Hematopoietic multipotent progenitor cell (in vitro differentiated cells): ENCODE results near the gene COL27A1. TPM values are rescaled to one million over a fixed set of nuclear protein-coding genes. Genes with fewer than 3 reads are reported as not detected.
A peak's percentile ranks its signal among the peaks of the same experiment; 100 is the strongest.

Source experiments
- DNase-seq, 3 donors: peaks; one replicate each; pipeline ENCODE4 v3.0.0-alpha.2; 2011 to 2015; ENCODE audit warnings: low read depth in 2 of 3, low spot score in 2 of 3
- total RNA-seq: library from RNA; depleted of rRNA; stranded (reverse); fragments of >200 nt; gene quantifications from one replicate; pipeline ENCODE4 v1.2.3, GENCODE V29; 2012

The COL27A1 gene
- total RNA-seq, 1 donor: 0.27 TPM

DNA sequence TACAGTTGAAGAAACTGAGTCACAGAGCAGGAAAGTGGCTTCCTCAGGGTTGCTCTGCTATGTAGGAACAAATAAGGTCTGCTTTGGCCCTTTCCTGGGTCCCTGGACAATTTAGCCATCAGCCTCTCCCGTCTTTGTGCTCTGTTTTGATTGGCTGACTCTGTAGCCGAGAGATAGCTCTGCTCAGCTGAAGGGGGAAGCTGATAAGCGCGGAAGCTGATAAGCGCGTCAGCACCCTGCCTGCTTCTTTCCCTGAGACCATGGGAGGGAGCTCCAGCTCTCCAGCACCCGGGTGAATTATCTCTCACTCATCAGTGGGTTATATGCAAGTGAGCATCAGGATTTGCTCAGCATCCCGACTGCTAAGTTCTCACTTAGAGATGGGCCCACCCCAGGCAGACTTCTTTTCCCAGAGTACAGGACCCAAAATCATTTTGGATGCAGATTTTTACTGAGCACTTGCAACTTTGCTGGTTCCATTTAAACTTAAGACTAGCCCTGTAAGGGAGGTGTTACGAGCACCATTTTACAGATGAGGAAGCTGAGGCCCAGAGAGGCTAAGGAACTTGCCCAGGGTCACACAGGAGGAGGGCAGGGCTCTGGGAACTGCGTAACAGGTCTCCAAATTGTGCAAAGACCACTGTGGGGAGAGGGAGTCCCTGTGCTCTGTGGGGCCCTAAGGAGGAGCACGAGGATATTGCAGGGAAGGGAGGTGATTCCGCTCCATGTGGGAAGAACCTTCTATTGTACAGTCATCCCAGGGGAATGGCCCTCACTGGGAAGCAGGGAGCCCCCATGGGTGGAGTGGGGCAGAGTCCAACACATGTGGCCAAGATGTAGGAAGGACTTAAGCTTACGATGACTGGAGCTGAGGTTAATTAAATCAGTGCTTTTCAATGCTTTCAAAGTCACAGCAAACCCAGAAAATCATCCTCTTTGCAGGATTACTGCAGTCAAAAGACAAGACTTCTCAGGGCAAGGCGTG, 83.8 kb downstream of the COL27A1 start:
- DNase-seq: peak in 2 of 3 donors; percentile 52 to 56

DNA sequence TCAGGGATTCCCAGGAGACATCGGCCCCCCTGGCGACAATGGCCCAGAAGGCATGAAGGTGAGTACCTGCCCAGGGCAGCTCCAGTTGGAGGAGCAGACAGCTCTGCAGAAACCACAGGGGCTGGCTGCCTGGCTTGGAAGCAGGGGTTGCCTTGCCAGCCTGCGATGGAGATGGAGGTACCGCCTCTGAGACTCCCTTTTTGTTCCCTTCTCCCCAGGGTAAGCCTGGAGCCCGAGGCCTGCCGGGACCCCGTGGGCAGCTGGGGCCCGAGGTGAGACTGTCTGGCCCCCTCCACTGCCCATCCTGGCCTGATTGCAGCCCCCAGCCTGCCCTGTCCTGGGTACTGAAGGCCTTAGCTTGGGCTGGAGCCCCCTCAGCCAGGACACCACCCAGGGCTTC, 84.9 kb downstream of the COL27A1 start:
- no peak for DNase-seq

DNA sequence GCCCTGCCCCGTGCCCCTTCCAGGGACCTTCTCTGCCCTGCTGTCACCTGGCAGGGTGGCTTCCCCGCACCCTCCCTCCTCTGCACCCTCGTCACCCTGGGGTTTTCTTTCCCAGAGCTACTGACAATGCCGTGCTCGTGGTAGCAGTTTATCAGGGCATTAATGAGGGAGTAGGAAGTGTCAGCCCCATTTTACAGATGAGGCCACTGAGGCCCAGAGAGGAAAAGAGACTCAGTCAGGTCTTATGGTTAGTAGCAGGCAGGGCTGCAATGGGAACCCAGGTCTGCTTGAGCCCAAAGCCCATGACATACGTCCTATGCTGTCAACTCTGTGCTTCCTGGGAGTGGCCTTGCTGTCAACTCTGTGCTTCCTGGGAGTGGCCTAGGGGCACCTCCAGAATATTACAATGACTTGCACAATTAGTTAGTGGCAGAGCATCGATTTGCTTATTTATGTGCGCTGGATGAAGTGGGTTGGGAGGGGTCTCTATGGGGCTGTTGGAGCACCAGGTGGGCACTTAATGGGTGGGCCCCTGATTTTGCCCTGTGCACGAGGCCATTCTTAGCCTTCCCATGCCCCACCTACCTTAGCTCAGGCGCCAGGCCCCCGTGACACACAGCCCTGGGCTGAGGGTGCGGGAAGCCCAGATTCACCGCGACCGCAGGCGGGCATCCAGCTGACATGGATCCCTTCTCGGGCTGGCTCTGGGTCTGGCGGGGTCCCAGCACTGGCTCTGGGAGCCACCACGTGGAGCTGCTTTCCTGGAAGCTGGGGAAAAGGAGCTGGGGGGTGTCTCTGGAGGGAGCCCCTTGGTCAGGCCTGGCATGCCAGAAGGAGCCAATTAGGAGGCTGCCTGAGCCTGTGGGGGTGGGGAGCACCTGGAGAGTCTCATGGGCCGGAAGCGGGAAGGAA, 85.6 kb downstream of the COL27A1 start:
- DNase-seq: peak in 2 of 3 donors; percentile 3 to 21

DNA sequence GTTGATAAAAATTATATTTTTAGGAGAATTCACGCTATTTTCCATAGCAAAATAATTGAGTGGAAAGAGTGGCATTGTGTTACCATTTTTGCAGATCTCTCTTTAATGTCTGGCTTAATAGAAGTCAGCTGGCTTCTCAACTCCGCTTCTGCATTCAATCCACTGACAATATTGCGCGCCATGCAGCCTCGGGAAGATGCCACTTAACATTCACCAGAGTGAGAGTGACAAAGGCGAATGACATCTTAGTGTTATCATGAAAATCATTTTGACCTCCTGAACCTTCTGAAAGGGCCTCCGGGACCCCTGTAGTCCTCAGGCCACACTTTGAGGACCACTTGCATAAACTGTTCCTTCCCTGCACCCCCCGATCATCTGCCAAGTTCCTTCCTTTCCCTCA, 87.5 kb downstream of the COL27A1 start:
- DNase-seq: no peak

DNA sequence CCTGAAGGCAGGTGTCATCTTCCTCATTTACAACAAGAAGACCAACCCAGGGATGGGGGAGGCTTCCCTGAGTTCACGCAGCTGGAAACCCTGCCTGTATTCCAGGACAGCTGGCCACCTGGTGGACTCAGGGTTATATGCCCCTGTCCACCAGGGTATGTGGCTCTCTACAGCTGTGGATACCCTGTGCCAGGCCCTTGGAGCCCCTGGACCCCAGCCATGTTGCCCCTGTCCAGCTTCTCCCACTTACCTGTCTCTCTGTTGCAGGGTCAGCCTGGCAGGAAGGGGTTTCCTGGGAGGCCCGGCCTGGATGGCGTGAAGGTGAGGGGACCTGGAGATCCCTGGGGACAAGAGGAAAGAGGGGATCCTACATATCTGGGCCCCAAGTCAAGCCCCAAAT, 87.9 kb downstream of the COL27A1 start:
- no peak for DNase-seq

DNA sequence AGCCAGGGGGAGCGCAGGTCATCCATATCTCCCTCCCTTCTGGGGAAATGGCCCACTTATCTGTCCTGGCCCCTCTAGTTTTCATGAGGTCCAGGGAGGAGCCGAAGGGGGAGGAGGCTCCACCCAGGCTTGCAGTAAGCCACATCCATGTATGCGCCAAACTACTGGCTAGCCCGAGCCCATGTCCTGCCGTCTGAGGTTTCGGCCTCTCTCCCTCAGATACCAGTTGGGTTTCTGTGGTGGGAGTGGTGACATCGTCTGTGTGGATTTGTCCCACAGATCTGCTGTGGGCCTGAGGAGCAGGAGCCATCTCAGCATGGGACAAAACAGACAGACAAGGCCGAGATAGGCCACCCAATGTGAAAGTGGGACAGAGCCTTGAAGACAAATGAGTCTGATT, 89.2 kb downstream of the COL27A1 start:
- no peak for DNase-seq

DNA sequence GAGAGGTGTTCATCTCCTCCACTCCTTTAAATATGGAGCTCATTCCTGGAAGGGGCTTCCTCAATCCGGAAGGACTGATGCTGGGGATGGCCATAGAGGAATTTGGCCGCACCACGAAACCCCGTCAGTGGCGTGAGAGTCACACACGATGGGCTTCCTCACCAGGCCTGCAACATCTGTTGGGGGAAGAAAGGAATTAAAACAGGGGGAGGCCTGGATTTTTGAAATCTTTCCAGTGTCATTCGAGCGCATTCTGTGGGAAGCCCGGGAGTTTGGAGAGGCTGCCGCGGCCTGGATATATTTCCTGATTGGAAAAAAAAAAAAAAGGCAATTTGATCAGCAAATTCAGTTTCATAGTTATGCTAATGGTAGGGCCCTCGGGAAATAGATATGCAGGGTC, 91.2 kb downstream of the COL27A1 start:
- DNase-seq: no peak

DNA sequence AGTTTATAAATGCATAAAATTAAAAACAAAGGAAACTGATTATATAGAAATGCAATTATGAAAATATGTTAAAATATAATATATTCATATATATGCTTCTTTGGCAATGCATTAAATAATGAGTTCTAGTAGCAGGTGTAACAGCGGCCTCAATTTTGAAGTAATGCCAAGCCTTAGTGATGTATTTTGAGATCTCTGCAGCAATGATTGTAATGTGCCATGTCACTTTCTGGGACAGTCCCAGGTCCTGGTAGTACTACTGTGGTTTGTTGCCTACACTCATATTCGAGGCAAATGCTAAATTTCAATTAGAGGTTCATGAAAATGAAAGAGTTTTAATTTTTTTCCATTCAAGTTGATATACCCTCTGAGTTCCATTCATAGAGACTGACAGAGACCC, 91.7 kb downstream of the COL27A1 start:
- DNase-seq: no peak

DNA sequence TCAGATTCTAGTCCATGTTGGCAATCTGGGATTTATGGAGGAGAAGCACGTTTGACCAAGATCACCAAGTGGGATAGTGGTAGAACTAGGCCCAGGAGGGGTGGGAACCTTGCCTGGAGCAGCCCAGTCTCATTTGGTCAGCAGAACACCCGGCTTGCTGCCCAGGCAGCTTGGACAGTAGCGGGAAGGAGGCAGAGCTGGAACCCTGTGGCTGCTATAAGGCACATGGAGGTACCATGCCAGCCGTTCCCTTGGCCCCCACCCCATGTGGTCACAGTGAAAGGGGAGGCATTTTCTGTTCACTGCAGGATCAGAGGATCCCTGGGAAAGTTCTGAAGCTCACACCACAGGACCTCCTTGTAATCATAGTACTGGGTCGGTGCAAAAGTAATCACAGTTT, 92.2 kb downstream of the COL27A1 start:
- DNase-seq: no peak

DNA sequence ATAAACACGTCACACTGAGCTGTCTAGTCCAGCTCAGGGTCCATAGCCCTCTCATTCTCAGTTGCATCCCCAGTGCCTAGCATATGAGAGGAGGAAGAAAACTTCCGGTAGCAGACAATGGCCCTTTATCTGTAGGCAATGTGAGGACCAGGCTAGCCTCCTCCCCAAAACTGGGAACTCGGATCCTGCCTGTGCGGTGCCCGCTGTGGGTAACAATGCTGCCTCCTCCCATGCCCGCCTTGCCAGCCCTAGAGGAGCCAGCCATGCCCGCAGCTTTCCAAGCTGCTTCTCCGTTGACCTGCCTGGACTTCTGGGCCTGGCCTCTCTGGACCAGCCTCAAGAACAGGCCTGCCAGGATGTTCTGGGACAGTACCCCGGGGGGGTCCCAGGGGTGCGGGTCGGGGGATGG, 93.0 kb downstream of the COL27A1 start:
- no peak for DNase-seq

DNA sequence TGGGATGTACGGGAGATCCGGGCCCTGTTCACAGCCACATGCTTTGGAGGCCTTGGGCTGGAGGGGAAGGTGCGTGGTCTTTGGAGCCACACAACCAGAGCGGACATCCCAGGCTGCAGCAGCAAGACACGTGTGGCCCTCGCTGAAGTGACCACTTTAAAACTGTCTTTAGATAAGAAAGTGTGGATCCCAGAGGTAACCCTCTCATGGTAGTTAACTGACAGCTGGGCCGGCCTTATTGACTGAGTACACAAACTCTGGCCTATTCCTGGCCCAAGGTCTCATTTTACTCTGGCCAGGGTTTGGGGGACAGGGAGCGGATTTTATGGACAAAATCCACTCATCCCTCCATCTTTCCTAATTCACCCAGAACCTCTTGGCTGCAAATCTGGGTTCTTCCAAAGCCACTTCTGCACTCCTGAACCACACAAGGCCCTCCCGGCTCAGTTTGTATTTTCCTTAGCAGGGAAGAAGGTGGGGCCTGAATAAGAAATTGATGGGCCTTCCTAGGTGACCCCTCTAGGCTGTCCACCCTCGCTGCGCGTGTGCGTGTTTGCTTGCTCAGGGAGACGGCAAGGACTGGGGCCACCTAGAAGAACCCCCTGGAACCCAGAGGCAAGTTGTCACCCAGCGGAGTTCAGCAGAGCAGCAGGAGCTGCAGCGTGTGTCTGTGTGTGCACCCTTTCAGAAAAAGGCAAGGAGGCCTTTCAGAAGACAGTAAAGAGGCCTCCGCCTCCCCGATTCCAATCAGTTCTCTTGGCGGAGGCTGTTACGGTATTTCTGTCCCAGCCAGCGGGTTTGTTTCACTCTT, 94.3 kb downstream of the COL27A1 start:
- DNase-seq: no peak

DNA sequence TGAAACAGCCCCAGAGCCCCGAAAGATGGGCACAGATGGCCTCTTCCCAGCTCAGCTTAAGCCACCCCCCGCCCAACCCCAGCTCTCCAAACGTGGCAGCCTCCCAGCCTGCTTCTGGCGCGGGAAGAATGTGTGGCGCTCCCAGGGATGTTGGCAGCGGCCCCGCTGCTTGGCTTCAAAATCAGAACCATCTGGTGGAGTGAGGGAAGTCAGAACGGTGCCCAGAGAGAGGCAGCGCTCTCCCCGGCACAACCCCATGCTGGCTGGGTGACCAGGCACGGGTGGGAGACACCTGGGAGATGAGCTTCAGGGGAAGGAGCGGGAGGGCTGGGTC, 94.9 kb downstream of the COL27A1 start:
- no peak for DNase-seq

DNA sequence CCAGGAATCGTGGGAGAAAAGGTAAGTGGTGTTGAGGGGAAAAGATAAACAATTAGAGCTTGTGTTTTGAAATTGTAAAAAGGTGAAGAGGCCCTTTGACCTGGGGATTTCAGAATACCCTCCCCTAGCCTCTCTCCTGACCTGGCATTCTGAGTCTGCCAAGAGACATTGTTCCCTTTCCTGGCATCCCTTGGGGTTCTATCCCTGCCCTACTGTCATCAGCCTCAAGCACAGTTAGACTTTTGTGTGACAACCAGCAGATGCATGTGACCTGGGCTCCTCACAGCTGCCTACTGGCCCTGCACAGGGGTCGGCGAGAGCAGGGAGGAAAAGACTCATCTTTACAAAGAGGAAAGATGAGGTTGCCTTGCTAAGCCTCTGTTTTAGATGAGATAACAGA, 95.3 kb downstream of the COL27A1 start:
- DNase-seq: no peak

DNA sequence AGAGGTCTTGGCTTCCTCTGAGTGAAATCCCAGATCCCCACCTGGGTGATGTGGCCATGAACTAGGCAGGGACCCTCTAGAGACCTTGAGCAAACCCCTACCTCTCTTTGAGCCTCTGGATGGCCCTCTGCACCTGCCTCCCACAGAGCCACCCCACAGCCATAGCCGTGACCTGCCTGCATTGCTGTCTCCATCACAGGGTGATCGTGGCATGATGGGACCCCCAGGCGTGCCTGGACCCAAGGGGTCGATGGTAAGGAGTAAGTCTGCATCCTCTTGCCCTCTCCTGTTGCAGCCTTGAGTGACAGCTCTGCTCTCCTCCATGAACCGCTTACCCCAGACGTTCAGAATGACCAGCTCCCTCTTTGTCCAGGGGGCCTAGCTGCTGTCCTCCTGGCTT, 97.1 kb downstream of the COL27A1 start:
- DNase-seq: no peak

DNA sequence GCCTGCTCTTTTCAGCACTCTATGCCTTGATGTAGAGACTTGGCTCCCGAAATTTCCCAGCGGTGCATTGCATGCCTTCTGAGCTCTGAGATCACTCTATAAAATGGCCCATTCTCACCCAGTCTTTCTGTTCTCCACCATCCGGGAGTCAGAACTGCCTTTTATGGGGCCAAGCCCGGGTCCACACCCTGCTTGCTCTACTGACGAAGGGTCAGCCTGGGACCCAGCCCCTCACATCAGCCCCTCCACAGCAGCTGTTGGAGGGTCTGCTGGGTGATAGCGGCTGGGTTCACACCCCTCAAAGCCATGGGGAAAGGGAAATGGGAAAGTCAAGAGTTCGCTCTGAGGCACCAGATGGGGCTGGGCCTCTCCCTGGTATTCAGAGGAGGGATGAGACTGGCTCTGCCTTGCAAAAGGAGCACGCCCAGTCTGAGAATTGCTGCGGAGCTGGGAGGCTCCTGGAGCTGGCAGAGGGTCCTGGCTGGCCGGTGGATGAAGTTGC, 101.5 kb downstream of the COL27A1 start:
- DNase-seq: no peak

DNA sequence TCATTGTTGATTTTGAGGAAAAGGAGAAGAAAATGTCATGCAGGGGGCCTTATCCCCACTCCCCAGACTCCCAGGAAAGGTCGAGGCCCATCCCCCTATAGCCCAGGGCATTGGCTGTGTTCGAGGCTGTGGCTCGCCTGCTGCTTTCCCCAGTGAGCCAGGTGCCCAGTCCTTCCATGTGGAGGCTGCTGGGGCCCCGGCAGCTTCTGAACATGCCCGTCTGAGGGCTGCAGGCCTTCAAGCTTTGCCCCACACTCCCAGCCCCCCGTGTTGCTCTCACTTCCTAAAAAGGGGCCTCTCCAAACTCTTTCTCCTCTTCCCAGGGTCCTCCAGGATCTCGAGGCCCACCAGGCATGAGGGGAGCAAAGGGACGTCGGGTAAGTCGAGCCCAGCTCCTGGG, 102.9 kb downstream of the COL27A1 start:
- DNase-seq: no peak

DNA sequence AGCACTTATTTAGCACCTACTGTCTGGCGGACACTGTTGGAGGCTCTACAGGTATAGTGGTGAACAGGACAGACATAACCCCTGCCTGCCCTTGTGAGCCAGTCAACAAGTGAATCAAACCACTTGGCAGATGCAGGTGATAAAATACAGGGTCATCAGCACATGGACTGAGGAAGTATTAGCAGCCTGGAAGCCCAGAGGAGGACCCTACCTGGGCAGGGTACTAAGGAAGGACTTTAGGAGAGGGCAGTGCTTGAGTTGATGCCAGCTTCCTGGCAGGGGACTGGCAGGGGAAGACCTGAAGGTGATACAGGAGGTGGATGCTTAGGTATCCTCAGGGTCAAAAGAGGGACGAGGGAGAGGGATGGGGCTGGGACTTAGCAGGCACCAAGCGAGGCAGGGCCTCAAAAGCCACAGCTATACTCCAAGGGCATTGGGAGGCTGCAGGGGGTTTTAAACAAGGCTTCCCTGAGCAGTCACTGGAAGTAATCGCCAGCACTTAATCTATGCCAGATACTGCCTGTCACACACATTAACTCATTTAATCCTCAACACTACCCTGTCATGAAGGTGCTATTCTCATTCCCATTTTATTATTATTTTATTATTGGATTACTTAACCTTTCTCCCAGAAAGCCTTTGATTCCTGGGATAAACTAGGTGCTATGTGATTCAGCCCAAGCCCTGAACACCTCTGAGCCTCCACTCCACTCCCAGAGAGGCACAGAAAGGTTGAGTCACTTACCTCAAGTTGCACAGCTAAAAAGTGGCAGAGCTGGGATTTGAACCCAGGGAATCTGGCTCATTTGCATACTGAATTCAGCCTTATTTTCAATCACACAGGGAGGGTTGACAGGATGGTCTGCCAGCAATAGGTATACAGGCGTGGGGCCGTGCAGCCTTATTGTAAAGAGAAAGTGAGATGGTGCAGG, 103.8 kb downstream of the COL27A1 start:
- DNase-seq: no peak

DNA sequence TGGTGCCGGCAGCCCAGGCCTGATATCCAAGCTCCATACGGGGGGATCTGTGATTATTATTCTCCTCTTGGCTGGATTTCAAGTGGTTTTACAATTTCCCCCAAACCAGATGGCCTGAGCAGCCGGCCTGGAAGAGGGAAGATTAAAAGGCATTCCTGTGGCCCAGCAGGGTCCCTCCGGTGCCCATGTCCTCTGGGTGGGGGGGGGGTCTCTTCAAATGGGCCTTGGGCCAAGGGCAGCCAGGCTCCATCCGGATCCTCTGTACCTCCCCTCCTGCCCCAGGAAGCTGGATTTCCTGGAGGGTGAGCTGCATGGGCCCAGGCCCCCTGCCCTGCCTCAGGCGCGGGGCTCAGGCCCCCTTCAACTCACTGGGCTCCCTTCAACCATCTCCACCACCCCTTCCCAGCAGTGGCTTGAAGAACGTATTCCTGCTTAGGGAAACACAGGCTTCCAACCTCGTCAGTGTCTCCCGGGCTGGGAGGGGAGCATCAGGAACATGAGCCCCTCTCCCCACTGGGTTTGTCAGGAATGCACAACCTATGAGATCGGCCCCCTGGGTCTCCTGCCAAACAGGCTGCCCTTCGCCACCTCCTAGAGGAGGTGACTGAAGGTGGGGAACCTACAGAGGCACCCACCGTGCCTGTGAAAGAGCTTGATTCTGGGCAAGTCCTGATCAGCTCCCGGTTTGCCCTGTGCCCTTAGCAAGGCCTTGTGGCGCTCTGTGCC, 104.6 kb downstream of the COL27A1 start:
- DNase-seq: no peak

DNA sequence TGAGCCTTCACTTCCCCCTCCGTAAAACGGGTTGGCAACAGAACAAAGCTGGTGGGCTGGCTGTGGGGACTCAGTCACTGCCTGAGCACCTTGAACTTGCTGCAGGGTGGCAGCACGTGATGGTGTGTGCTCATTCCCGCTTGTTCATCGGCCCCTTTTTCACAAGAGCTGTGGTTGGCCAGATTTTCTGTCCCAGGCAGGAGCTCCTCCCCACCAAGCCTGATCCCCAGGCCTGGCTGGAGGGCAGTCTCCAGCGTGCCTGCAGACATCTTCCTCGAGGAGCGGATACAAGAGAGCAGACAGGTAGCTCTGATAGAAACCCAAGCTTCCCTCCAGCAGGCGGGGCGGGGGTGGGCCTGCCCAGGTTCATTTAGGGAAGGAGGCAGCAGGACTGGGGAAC, 105.7 kb downstream of the COL27A1 start:
- no peak for DNase-seq
